HG02973 (cell line): ENCODE results near the gene MGAT5.
A peak's percentile ranks its signal among the peaks of the same experiment; 100 is the strongest.

Source experiments
- ATAC-seq: cut with Tn5 transposase; IDR thresholded peaks from one replicate; pipeline ENCODE4 v1.9.1; 2021; ENCODE audit warnings: moderate library complexity; ENCODE audit not compliant: unreplicated experiment

MGAT5 gene

GRCh38 chr2:134331081-134331480 lies 77.2 kb downstream of the MGAT5 start:
- no peak for ATAC-seq

- ATAC-seq = no peak
These were observed 79.8 kb downstream of the MGAT5 start for GRCh38 chr2:134333646-134334189.

DNA sequence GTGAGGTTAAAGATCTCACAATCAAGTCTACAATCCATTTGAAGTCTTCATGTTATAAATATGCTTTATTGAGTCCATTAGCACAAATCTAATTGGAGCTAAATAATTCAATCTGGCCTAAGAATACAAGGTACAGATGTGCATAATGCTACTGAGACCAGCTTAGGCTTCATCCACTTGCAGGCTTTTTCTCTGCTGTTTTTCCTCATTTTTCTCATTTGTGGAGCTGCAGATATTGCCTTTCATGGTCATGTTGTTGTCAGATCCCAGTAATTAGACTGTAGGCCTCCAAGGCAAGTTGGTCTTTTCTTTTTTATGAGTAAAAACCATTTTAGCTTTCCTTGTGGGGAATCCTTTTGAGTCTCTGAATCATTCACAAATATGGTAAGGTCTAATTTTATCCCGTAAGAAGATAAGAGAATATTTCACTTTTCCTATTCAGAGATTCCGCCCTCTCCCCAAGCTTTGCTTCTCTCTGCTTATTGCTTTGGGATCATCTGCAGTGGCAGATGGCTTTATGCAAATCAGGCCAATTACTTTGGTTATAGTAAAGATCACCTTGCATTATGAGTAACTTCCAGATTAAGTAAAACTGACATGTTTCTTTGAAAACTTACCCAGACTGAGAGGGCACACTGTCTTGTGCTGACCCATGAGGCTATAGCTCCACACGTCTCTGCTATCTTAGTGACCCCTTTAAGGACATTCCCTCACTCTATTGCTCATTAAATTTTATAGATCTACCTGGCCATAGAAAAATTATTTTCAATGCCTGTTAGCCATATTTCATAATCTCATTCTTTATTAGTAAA lies 80.9 kb downstream of the MGAT5 start:
- no peak for ATAC-seq

GRCh38 chr2:134335601-134336000 lies 81.7 kb downstream of the MGAT5 start:
- no peak for ATAC-seq

- peak; percentile 98 for ATAC-seq
These were observed 82.5 kb downstream of the MGAT5 start for GRCh38 chr2:134336352-134336751.

GRCh38 chr2:134336921-134337320 lies 83.0 kb downstream of the MGAT5 start:
- no peak for ATAC-seq

- ATAC-seq = no peak
These were observed 83.8 kb downstream of the MGAT5 start for GRCh38 chr2:134337631-134338030.

GRCh38 chr2:134338208-134338607 lies 84.3 kb downstream of the MGAT5 start:
- no peak for ATAC-seq

DNA sequence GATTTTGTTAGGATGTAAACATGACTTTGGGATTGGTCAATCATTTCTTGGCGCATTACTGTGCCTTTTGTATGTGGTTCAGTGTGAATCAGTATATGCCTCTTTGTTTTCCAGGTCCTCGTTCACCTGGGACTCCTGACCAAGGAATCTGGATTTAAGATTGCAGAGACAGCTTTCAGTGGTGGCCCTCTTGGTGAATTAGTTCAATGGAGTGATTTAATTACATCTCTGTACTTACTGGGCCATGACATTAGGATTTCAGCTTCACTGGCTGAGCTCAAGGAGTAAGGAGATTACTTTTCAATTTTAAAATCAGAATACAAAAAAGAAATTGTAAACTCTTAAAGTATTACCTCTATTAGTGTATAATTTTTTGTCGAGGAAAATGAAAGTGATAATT lies 87.6 kb downstream of the MGAT5 start:
- no peak for ATAC-seq

DNA sequence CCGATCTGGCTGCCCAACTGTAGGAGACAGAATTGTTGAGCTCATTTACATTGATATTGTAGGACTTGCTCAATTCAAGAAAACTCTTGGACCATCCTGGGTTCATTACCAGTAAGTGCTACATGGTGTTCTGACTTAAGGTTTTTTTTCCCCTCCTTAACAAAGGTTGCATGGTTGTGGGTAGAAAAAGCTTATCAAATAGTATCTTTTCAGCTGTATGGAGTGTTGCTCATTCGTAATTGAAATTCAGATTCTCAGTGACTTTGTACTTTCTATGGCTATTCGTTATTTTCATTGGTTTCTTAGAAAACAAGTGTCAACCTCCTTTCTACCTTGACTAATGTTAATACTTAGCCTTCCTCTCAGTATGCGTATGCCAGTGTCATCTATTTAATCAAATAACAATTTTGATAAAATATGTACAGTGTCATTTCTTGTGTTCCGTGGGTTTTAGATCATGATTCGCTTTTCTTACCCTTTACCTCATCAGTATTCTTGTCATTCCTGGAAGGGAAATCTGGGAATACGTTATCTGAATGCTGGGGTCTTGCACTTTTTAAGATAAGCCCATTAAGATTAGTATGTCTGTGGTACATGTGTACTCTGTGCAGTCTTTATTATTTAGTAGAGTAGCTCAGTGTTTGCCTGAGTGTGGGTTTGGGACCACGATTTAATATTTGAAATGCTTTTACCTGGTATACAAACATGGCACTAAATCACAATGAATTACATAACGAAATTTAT lies 91.3 kb downstream of the MGAT5 start:
- no peak for ATAC-seq

GRCh38 chr2:134346141-134346540 lies 92.3 kb downstream of the MGAT5 start:
- no peak for ATAC-seq

- ATAC-seq = no peak
These were observed 93.9 kb downstream of the MGAT5 start for GRCh38 chr2:134347756-134348155.

DNA sequence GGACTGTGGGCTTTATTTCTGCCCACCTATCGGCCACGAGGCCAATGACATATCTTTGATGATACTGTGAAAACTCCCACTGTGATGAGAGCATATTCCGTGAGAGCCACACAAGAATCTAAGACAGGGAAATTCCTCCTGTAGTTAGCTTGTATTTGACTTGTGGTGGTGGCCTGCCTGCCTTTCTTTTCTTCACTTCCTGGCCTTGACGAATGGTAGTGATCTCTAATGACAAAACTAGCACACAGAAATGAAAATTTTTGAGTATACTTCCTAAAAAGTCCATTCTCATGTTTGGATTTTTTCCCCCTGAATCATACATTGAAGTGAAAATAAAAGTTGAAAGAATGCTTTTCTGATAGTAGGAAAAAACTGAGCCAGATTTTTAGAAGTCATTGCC lies 94.4 kb downstream of the MGAT5 start:
- ATAC-seq = no peak

DNA sequence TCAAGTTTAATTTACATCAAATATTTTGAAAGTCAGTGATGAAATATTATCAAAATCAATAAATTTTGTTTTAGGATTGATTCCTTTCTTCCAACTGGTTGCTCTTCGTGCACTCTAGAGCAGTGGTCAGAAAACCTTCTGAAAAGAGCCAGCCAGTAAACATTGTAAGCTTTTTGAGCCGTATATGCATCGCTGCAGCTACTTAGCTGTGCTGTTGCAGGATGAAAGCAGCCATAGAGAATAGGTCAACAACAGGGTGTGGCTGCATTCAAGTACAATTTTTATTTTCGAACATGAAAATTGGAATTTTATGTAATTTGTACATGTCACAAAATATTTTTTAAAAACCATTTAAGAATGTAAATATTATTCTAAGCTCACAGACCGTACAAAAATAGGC lies 94.9 kb downstream of the MGAT5 start:
- ATAC-seq = no peak

GRCh38 chr2:134351016-134351415 lies 97.1 kb downstream of the MGAT5 start:
- ATAC-seq = no peak

DNA sequence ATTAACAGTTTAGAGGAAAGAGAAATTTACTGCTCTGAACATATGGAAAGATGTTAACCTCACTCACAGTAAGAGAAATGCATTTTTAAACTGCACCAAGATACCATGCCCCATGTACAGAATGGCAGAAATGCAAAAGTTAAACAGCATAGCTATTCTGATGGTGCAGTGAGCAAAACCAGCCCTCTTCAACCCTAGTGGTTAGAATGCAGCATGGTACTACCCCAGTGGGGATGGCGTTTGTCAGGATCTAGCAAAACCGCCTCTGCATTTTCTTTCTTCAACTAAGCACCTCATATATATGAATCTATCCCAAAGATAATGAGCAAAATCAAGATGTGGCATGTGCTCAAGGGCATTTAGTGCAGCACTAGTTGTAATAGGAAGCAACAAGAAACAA lies 98.0 kb downstream of the MGAT5 start:
- no peak for ATAC-seq

DNA sequence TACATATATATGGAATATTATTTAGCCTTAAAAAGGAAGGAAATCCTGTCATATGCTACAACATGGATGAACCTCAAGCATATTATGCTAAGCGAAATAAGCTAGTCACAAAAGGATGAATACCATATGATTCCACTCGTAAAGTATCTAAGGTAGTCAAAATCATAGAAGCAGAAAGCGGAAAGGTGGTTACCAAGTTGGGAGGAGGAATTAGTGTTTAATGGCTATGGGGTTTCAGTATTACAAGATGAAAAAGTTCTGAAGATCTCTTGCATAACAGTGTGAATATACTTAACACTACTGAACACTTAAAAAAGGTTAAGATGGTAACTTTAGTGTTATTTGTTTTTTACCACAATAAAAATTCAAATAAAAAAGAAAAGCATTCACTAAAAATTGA lies 99.0 kb downstream of the MGAT5 start:
- no peak for ATAC-seq

GRCh38 chr2:134354611-134355010 lies 100.7 kb downstream of the MGAT5 start:
- ATAC-seq = no peak

- no peak for ATAC-seq
These were observed 103.9 kb downstream of the MGAT5 start for GRCh38 chr2:134357814-134358213.

GRCh38 chr2:134359367-134360081 lies 105.7 kb downstream of the MGAT5 start:
- no peak for ATAC-seq

- ATAC-seq = no peak
These were observed 107.0 kb downstream of the MGAT5 start for GRCh38 chr2:134360745-134361487.
